ENCODE results near the gene PNMA6E. TPM values are rescaled to one million over a fixed set of nuclear protein-coding genes. Genes with fewer than 3 reads are reported as not detected.

PNMA6E gene
- total and polyA plus RNA-seq, 2 of the 13 experiments (the other 11 are each of a cell fraction or from before 2014, with no cell fraction given), result not detected

- TF ChIP-seq PHF21A (CRISPR knock-in tag; IDR thresholded peaks at IDR 0.05) (no peak), KMT2B (CRISPR knock-in tag; IDR thresholded peaks at IDR 0.05) (no peak), ZNF746 (CRISPR knock-in tag; IDR thresholded peaks at IDR 0.05) (no peak), ZNF33A (CRISPR knock-in tag; IDR thresholded peaks at IDR 0.05; ENCODE audit: borderline replicate concordance) (no peak), MAFF (IDR thresholded peaks at IDR 0.05; ENCODE audit: low read depth, low read length) (no peak)
Observed at GRCh38 chrX:153420851-153421599, 19.9 kb upstream of the PNMA6E start (continued).

- Histone ChIP-seq H3K9ac (ENCODE audit: insufficient read depth, low read depth, low read length) (no peak overlapping the region), H3K27me3 (ENCODE audit: control insufficient read depth in 1 of 2, insufficient read depth in 2 of 2, low read length in 2 of 2) (peaks cover 4 to 17% of the 10 kb centered on the region in 2 experiments; a peak in 3 of 5 replicates), H3K4me3 (replicated peaks in 1 of 3; ENCODE audit: insufficient read depth in 1 of 3, low read depth in 2 of 3, low read length in 3 of 3) (no peak overlapping the region), H3K4me2 (ENCODE audit: low read depth, low read length) (no peak overlapping the region), H3K4me1 (ENCODE audit: insufficient read depth, low read length) (peaks cover 4% of the 10 kb centered on the region; the same call in 1 of the 2 replicates), H4K20me1 (ENCODE audit: insufficient read depth, low read length) (no peaks in the 10 kb centered on the region), H3K79me2 (ENCODE audit: insufficient read depth, low read length) (no peaks in the 10 kb centered on the region), H3K36me3 (replicated peaks in 1 of 2; ENCODE audit: control insufficient read depth in 1 of 2, insufficient read depth in 2 of 2, low read length in 2 of 2) (no peaks in the 10 kb centered on the region), H2AFZ (ENCODE audit: low read length) (no peak overlapping the region), H3K27ac (ENCODE audit: extremely low read length, insufficient read depth, low read length) (no peak overlapping the region), H3K9me3 (ENCODE audit: low read length) (no peaks in the 10 kb centered on the region)
- TF ChIP-seq ZNF562 (CRISPR knock-in tag; IDR thresholded peaks at IDR 0.05; ENCODE audit: borderline replicate concordance), result no peak
- 0 out of 2 replicates have a peak, but pooled peaks have one; percentile 34 for TF ChIP-seq ATF7 (IDR thresholded peaks at IDR 0.05)
- no peak for TF ChIP-seq ATF7 (CRISPR knock-in tag; IDR thresholded peaks at IDR 0.05)
- ATAC-seq, result no peak
- ChIA-PET POLR2A (no interaction called here), CTCF (ENCODE audit: low intra/inter-chr PET ratio, low total read pairs) (no interaction called here)
- no peak for FAIRE-seq
- in situ Hi-C loops (cut with HindIII; ENCODE audit: extremely low pct_ligation_motif_present, low pct_unique_long_range_greater_than_20kb), result loop anchor here (10.0 kb wide), 1 partner anchor 383 kb away; no protein-coding TSS in a partner anchor
- intact Hi-C loops (cut with micrococcal nuclease; ENCODE audit: unreplicated experiment), result no loop called here
- DNase-seq (ENCODE audit: low spot score), result no peak
- no TSS peak for BruUV-seq (replicated peaks)
- 27% methylated on average over 7 of the region's 8 CpGs for WGBS (ENCODE audit: low lambda C conversion rate)
Observed at GRCh38 chrX:153417637-153418036, 16.5 kb upstream of the PNMA6E start.

Measured in HepG2 (cell line).